Activated CD4-positive, alpha-beta T cell treated with anti-CD3 and anti-CD28 coated beads, Interleukin-2, amount 10 ng/mL, durations not matched to agents 7 days and 5 days (primary cell): ENCODE measurements around the gene N4BP2L2. TPM values are rescaled to one million over a fixed set of nuclear protein-coding genes. Genes with fewer than 3 reads are reported as not detected.

Source experiments
- CTCF ChIA-PET: fragments of 350-600 bp; sonication (Branson Sonifier 250); formaldehyde crosslinking; loops from one replicate; lab custom pipeline; 2021; ENCODE audit warnings: antibody characterized with exemption; lab: Charles Lee
- POLR2A ChIA-PET: fragments of 350-600 bp; sonication (Branson Sonifier 250); formaldehyde crosslinking; loops from one replicate; lab custom pipeline; 2021; ENCODE audit warnings: antibody characterized with exemption; lab: Charles Lee
- DNase-seq: peaks from one replicate; pipeline ENCODE4 v3.0.0-alpha.2; 2020
- H3K27ac Mint-ChIP-seq: one replicate; pipeline ENCODE4 v1.8.0; 2021; ENCODE audit warnings: mild to moderate bottlenecking, moderate library complexity, mixed read lengths
- H3K27me3 Mint-ChIP-seq: one replicate; pipeline ENCODE4 v1.8.0; 2021; ENCODE audit warnings: mixed read lengths
- H3K36me3 Mint-ChIP-seq: one replicate; pipeline ENCODE4 v1.8.0; 2021; ENCODE audit warnings: low read depth, mixed read lengths
- H3K4me1 Mint-ChIP-seq: one replicate; pipeline ENCODE4 v1.8.0; 2021; ENCODE audit warnings: mixed read lengths
- H3K4me3 Mint-ChIP-seq: one replicate; pipeline ENCODE4 v1.8.0; 2021; ENCODE audit warnings: mild to moderate bottlenecking, moderate library complexity, mixed read lengths
- H3K9me3 Mint-ChIP-seq: one replicate; pipeline ENCODE4 v1.8.0; 2021; ENCODE audit warnings: mixed read lengths
- total RNA-seq, 2 experiments: library from RNA; stranded (reverse); gene quantifications; one replicate each; pipeline ENCODE4 v1.2.3, GENCODE V29; 2021

N4BP2L2 gene
- total RNA-seq, 2 experiments from 2014 or later = 134 to 136 TPM

GRCh38 chr13:32476892-32477291 is 61.7 kb downstream of the N4BP2L2 start:
- H3K36me3 Mint-ChIP-seq = no peaks in the 10 kb centered on the region
- H3K4me3 Mint-ChIP-seq = no peak overlapping the region
- POLR2A ChIA-PET = no interaction called here
- H3K27ac Mint-ChIP-seq = no peak overlapping the region
- H3K9me3 Mint-ChIP-seq = no peaks in the 10 kb centered on the region
- peaks cover 8% of the 10 kb centered on the region for H3K4me1 Mint-ChIP-seq
- CTCF ChIA-PET = no interaction called here
- DNase-seq = no peak
- no peaks in the 10 kb centered on the region for H3K27me3 Mint-ChIP-seq

DNA sequence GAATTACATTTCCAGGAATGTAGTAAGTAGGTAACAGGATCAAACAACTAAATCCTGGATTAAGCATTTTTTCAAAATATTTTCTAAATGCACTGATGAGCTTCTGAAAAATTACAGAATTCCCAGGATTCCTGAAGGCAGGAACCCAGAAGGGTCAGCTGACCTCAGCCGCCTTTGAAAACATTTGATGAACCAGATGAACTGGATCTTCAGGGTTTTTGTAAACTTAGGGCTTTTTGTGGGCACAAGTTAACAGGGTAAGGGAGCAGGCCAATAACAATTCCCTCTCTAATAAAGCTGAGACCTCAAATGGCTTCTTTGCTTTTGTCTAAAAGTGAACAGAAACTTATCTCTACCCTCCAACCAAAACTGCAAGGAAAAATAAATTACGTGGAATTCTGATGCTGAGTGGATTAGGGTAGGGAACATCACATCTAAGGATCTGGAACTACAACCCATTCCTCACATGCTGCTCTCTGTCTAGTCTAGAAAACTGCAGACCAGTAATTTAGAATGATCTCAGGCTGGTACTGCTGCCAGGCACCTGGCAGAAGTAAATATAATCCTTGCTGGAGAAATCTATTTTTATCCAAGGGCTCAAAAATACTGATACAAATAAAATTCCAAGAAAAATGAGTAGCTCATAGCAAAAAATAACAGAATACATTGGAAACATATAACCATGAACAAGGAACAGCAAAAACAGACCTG is 62.4 kb downstream of the N4BP2L2 start:
- Mint-ChIP-seq H3K36me3 (no peaks in the 10 kb centered on the region), H3K4me1 (peaks cover 14% of the 10 kb centered on the region), H3K9me3 (no peaks in the 10 kb centered on the region), H3K27me3 (no peaks in the 10 kb centered on the region), H3K4me3 (no peak overlapping the region), H3K27ac (no peak overlapping the region)
- ChIA-PET CTCF (interaction anchor here (0.5 kb wide), 1 partner anchor 76 kb away, joined by 4 read pairs; no protein-coding TSS in a partner anchor), POLR2A (no interaction called here)
- DNase-seq = no peak

- H3K4me3 Mint-ChIP-seq = no peak overlapping the region
- H3K36me3 Mint-ChIP-seq = no peaks in the 10 kb centered on the region
- CTCF ChIA-PET = interaction anchor here (0.6 to 1.3 kb wide), 2 partner anchors 24 to 108 kb away, joined by 3 to 4 read pairs; no protein-coding TSS in a partner anchor
Observed at GRCh38 chr13:32474999-32475792, 63.4 kb downstream of the N4BP2L2 start.

DNA sequence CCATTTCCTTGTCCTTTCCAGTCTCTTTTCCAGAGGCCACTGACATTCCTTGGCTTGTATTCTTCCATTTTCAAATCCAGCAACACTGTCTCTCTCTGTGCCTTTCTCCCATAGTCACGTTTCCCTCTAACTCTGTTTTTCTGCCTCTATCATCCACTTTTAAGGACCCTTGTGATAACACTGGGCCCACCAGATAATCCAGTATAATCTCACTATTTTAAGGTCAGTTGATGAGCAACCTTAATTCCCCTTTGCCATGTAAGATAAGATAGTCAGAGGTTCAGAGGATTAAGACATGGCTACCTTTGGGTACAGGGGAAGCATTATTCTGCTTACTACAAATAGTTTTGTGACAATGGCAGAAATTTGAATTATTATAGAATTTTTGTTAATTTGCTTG is 64.9 kb downstream of the N4BP2L2 start:
- peaks cover 15% of the 10 kb centered on the region for H3K4me1 Mint-ChIP-seq
- DNase-seq = no peak
- no peak overlapping the region for H3K4me3 Mint-ChIP-seq
- no peaks in the 10 kb centered on the region for H3K36me3 Mint-ChIP-seq
- ChIA-PET POLR2A (no interaction called here), CTCF (no interaction called here)
- no peaks in the 10 kb centered on the region for H3K9me3 Mint-ChIP-seq
- H3K27me3 Mint-ChIP-seq = no peaks in the 10 kb centered on the region
- H3K27ac Mint-ChIP-seq = no peak overlapping the region

More at GRCh38 chr13:32474999-32475792, 63.4 kb downstream of the N4BP2L2 start:
- POLR2A ChIA-PET = no interaction called here
- no peaks in the 10 kb centered on the region for H3K9me3 Mint-ChIP-seq
- H3K4me1 Mint-ChIP-seq = peaks cover 15% of the 10 kb centered on the region
- H3K27me3 Mint-ChIP-seq = no peaks in the 10 kb centered on the region
- no peak for DNase-seq
- no peak overlapping the region for H3K27ac Mint-ChIP-seq

DNA sequence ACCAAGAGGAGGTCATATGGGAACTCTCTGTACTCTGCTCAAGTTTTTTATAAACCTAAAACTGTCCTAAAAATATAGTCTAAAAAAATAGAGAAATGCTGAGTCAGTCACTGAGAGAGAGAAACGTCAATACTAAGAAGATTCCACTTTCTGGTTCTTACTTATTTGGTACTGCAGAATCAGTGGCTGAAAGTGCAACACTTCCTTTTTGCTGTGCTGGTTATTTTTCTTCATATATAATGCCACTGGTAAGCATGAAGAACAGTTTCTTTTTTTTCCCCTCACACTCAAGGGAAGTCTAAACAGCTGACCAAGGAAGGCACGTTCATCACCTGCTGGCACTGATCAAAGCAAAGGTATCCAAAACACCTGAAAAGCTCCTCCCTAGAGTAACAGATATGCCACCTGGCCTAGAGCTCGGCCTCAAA is 66.4 kb downstream of the N4BP2L2 start:
- Mint-ChIP-seq H3K4me3 (no peak overlapping the region), H3K4me1 (peaks cover 15% of the 10 kb centered on the region), H3K36me3 (no peaks in the 10 kb centered on the region), H3K27me3 (no peaks in the 10 kb centered on the region), H3K27ac (peak overlapping the region; percentile 23), H3K9me3 (no peaks in the 10 kb centered on the region)
- no peak for DNase-seq
- POLR2A ChIA-PET = no interaction called here
- CTCF ChIA-PET = interaction anchor here (0.6 kb wide), 1 partner anchor 25 kb away, joined by 3 read pairs; no protein-coding TSS in a partner anchor

DNA sequence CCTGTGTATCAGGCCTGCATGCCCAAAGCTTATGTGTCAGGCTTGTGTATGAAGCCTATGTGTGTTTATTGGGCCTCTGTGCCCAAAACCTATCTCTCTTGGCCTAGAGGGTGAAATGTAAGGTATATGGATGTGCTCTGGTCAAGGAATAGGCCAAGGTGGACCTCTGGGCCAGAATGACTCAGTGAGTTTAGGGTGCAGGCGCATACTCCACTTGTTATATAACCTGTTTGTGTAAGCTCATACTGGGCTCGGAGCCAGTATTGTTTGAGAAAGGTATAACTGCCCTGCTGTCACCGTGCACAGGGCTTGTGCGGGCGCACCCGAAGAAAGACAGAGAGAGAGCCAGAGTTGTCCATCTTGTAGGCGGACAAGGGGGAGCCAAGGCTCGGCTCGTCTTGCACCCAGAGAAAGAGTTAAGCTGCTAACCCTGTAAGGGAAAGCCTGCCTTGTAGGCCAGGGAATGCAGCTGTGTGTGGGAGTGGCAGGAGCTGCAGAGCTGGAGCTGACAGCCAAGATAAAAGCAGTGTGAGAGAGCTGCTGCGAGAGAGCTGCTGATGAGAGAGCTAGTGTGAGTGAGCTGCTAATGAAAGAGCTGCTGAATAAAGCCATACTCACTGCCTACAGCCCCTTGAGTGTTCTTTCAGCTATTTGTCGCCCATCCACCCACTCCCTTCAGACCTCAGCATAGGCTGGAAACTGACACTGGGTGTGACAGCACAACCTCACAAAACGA is 67.2 kb downstream of the N4BP2L2 start:
- ChIA-PET POLR2A (no interaction called here), CTCF (interaction anchor here (0.8 to 1.5 kb wide), 3 partner anchors 18 to 115 kb away, joined by 3 to 5 read pairs (median 4); partner anchors contain the start of gene PDS5B)
- peaks cover 15% of the 10 kb centered on the region for H3K4me1 Mint-ChIP-seq
- no peaks in the 10 kb centered on the region for H3K36me3 Mint-ChIP-seq
- peak overlapping the region; percentile 41 for H3K27ac Mint-ChIP-seq
- DNase-seq = no peak
- no peaks in the 10 kb centered on the region for H3K9me3 Mint-ChIP-seq
- H3K4me3 Mint-ChIP-seq = no peak overlapping the region
- no peaks in the 10 kb centered on the region for H3K27me3 Mint-ChIP-seq

DNA sequence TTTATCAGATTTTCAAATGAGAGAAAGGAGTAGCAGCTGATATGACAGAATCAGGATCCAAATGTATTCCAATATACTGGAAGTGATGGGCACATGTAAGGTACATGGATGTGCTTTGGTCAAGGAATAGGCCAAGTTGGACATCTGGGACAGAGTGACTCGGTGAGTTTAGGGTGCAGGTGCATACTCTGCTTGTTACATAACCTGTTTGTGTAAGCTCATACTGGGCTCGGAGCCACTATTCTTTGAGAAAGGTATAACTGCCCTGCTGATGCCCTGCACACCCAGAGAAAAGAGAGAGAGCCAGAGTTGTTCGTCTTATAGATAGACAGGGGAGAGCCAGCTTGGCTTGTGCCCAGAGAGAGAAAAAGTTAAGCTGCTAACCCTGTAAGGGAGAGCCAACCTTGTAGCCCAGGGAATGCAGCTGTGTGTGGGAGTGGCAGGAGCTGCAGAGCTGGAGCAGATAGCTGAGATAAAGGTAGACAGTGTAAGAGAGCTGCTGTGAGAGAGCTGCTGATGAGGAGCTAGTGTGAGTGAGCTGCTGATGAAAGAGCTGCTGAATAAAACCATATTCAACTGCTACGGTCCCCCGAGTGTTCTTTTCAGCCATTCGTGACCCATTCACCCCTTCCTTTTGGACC is 70.0 kb downstream of the N4BP2L2 start:
- ChIA-PET CTCF (interaction anchor here (1.6 kb wide), 1 partner anchor 20 kb away, joined by 4 read pairs; no protein-coding TSS in a partner anchor), POLR2A (interaction anchor here (0.5 kb wide), 1 partner anchor 121 kb away, joined by 7 read pairs; no protein-coding TSS in a partner anchor)
- no peak overlapping the region for H3K4me3 Mint-ChIP-seq
- H3K9me3 Mint-ChIP-seq = no peaks in the 10 kb centered on the region
- peaks cover 2% of the 10 kb centered on the region for H3K36me3 Mint-ChIP-seq
- peaks cover 15% of the 10 kb centered on the region for H3K4me1 Mint-ChIP-seq
- no peak overlapping the region for H3K27ac Mint-ChIP-seq
- no peak for DNase-seq
- no peaks in the 10 kb centered on the region for H3K27me3 Mint-ChIP-seq

- Mint-ChIP-seq H3K27ac (no peak overlapping the region), H3K36me3 (peaks cover 32% of the 10 kb centered on the region), H3K4me1 (peaks cover 4% of the 10 kb centered on the region), H3K4me3 (no peak overlapping the region), H3K9me3 (peaks cover 36% of the 10 kb centered on the region), H3K27me3 (no peaks in the 10 kb centered on the region)
- DNase-seq = no peak
- ChIA-PET POLR2A (no interaction called here), CTCF (no interaction called here)
Observed at GRCh38 chr13:32456591-32456990, 82.0 kb downstream of the N4BP2L2 start.

DNA sequence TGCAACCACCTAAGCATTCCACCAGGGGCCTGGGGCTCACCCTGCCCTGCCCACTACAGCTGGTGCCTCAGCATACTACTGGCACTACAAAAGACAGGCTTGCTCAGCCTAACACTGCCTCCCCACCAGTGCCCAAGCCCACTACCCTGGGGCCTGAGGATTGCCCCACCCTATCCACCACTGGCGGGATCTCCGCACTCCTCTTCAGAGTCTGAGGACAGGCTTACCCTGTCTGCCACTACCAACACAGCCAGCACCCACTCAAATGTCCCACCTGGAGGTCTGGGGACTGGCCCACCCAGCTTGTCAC is 83.0 kb downstream of the N4BP2L2 start:
- H3K27me3 Mint-ChIP-seq = no peaks in the 10 kb centered on the region
- no peak for DNase-seq
- ChIA-PET POLR2A (no interaction called here), CTCF (no interaction called here)
- peaks cover 32% of the 10 kb centered on the region for H3K9me3 Mint-ChIP-seq
- H3K27ac Mint-ChIP-seq = peak overlapping the region; percentile 37
- peaks cover 4% of the 10 kb centered on the region for H3K4me1 Mint-ChIP-seq
- H3K4me3 Mint-ChIP-seq = no peak overlapping the region
- peaks cover 31% of the 10 kb centered on the region for H3K36me3 Mint-ChIP-seq

DNA sequence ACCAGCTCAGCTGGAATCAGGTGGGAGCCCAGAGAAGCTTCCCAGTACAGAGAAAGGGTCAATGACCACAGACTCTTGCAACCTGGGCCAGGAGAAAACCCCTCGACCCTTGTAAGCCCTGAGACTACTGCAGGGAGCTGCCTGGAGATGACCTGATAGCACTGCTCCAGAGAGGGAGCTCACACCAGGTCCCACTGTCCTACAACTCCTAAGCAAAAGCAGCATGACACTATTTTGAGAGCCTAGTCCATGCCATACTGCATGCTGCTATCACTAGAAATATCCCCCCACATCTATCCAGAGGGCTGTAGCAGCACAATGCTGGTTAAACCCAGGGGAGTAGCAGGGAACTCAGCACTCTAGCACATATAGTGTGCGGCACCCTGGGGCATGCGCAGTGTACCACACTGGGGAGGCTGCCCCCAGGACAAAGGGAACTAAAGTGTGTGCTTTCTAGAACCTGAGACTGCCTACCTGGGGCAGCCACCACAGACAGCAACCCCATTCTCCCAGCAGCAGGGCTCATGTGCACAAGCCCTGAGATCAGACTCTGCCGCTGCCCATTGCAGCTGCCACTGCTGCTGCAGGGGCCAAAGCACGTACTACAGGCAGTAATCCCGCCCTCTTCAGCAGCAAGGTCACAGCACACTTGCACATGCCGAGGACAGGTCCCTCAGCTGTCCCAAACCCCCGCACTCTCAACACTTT is 83.6 kb downstream of the N4BP2L2 start:
- Mint-ChIP-seq H3K36me3 (peaks cover 30% of the 10 kb centered on the region), H3K9me3 (peaks cover 30% of the 10 kb centered on the region)

DNA sequence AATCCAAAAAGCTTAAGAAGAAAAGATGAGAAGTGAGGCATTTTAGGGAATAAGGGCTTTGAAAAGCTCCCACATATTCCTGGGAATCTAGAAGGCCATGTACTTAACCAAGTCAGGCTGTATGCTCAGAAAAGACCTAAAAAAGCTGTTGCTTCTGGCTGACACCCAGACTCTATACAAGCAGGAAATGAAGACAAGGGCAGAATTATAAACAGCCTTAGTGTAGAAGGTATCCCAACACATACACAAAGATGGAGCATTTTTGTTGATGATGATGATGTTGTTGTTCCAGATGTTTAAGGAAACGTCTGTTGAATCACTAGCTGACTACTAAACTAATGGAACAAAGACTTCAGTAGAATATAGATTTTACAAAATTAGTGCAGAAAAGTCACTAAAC is 84.6 kb downstream of the N4BP2L2 start:
- Mint-ChIP-seq H3K9me3 (peaks cover 23% of the 10 kb centered on the region), H3K27me3 (no peaks in the 10 kb centered on the region), H3K4me3 (no peak overlapping the region), H3K4me1 (peaks cover 4% of the 10 kb centered on the region), H3K36me3 (peaks cover 23% of the 10 kb centered on the region), H3K27ac (no peak overlapping the region)
- no peak for DNase-seq
- CTCF ChIA-PET = interaction anchor here (1.0 to 1.5 kb wide), 4 partner anchors 10 to 17 kb away, joined by 3 to 5 read pairs (median 3); no protein-coding TSS in a partner anchor
- POLR2A ChIA-PET = no interaction called here

More for the DNA sequence above, 83.6 kb downstream of the N4BP2L2 start:
- POLR2A ChIA-PET = no interaction called here
- no peak overlapping the region for H3K4me3 Mint-ChIP-seq
- CTCF ChIA-PET = interaction anchor here (0.8 kb wide), 1 partner anchor 140 kb away, joined by 3 read pairs; the partner anchor contains the start of genes BRCA2 and ZAR1L
- H3K27me3 Mint-ChIP-seq = no peaks in the 10 kb centered on the region
- DNase-seq = no peak
- peaks cover 4% of the 10 kb centered on the region for H3K4me1 Mint-ChIP-seq
- H3K27ac Mint-ChIP-seq = no peak overlapping the region
